22Rv1 (cell line): Measurements from ENCODE around the gene AGAP9.
"Not testable (repeated sequence)": the region's sequence is repeated elsewhere in the genome, so short reads cannot be mapped to it uniquely, and the experiment has no call there.

Experiments used
- ZFX ChIP-seq: fragments of 450-650 bp; IDR thresholded peaks from 2 replicates; pipeline ENCODE4 v1.6.1; 2017; ENCODE audit warnings: antibody characterized with exemption, borderline replicate concordance
- TF ChIP-seq, protein P1 (sequence below): fragments of 450-650 bp; IDR thresholded peaks from 2 replicates; pipeline ENCODE4 v1.5.1; 2017; ENCODE audit warnings: mild to moderate bottlenecking

DNA sequence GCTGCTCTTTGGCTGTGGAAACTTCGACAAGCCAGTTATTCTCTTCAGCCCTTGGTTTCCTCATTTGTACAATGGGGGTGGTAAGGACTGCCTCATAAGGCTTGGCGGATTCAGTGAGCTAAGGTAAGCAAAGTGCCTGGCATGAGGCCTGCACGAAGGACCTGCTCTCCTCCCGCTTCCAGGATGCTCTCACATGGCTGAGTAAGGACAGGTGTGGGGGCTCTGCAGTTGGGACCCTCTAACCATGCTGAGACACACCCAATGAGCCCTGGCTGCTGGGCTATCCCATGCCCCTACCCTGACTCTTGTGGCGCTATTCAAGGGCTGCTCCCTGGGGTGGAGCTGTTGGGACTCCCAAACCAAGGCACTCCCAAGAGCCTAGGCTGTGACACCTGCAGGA is 48.3 kb downstream of the AGAP9 start:
- TF ChIP-seq, protein P1, sequence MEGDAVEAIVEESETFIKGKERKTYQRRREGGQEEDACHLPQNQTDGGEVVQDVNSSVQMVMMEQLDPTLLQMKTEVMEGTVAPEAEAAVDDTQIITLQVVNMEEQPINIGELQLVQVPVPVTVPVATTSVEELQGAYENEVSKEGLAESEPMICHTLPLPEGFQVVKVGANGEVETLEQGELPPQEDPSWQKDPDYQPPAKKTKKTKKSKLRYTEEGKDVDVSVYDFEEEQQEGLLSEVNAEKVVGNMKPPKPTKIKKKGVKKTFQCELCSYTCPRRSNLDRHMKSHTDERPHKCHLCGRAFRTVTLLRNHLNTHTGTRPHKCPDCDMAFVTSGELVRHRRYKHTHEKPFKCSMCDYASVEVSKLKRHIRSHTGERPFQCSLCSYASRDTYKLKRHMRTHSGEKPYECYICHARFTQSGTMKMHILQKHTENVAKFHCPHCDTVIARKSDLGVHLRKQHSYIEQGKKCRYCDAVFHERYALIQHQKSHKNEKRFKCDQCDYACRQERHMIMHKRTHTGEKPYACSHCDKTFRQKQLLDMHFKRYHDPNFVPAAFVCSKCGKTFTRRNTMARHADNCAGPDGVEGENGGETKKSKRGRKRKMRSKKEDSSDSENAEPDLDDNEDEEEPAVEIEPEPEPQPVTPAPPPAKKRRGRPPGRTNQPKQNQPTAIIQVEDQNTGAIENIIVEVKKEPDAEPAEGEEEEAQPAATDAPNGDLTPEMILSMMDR, result not testable (repeated sequence)
- TF ChIP-seq ZFX, result not testable (repeated sequence)
